NOMO-1 treated with dmso at 0.1 percent for 144 hours (cell line): ENCODE data around the gene STXBP1.

Experiments
- DNase-seq: peaks from one replicate; lab custom pipeline; 2025; ENCODE audit not compliant: unreplicated experiment; lab: John Stamatoyannopoulos, UW

STXBP1 gene

DNA sequence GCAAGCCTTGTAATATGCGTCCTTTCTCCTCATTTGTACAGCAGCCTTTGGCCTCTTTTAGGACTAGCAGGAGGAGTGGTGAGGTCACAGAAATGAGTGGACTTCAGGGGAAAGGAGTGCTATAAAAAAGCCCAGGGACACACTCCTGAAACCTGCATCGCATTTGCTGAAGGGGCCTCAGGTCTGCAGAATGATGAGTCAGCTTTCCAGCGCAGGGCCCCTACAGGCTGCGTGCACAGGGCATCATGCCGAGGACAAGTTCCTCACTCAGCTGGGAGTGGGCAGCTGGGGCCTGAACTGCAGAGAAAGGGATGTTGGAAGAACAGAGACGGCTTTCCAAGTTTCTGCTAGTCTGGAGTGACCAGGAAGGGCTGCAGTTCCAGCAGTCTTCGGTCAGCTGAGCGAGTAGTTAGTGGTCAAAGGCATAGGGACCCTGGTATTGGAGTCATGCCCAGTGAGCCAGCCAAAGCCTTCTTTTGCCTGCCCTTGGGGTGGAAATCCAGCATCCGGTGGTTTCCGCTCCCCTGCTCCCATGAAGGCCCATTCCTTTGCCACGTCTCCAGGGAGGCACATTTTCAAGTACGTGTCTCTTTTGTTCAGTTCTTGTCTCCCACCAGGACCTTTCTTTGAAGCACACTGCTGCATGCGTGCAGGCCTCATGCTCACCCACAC lies 77.4 kb downstream of the STXBP1 start:
- no peak for DNase-seq

DNA sequence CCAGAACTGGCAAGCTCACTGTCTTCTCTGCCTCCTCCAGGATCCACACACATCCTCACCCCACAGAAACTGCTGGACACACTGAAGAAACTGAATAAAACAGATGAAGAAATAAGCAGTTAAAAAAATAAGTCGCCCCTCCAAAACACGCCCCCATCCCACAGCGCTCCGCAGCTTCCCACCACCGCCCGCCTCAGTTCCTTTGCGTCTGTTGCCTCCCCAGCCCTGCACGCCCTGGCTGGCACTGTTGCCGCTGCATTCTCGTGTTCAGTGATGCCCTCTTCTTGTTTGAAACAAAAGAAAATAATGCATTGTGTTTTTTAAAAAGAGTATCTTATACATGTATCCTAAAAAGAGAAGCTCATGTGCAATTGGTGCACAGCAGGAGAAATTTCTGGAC lies 78.7 kb downstream of the STXBP1 start:
- DNase-seq, result no peak

GRCh38 chr9:127692071-127692470 lies 80.0 kb downstream of the STXBP1 start:
- no peak for DNase-seq

DNA sequence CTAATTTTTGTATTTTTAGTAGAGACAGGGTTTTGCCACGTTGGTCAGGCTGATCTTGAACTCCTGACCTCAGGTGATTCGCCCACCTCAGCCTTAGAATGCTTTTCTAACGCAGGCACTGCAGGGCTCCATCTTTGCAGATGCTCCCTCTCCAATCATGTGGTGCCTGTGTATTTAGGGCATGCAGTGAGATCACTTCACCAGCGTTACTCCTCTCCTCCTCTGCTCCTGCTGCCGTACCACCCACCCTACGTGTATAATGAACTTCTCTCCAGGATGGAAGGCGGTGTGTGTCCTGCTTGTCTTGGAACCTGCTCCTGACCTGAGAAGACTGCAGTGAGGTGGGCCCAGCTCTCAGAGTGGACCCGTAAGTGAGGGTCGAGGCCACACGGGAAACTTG lies 81.1 kb downstream of the STXBP1 start:
- no peak for DNase-seq

DNA sequence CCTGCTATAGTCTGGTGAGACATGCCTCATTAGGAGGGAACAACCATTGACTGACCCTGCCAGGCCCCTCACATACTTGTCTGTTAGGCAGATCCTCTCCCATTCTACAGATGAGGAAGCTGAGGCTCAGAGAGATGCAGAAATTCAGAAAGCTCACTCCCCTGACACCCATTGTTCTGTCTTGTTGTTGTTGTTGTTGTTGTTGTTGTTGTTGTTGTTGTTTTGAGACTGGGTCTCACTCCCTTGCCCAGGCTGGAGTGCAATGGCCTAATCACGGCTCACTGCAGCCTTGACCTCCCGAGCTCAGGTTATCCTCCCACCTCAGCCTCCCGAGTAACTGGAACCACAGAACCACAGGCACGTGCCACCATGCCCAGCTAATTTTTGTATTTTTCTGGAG lies 81.6 kb downstream of the STXBP1 start:
- no peak for DNase-seq

GRCh38 chr9:127694890-127695720 lies 83.0 kb downstream of the STXBP1 start:
- DNase-seq, result no peak

DNA sequence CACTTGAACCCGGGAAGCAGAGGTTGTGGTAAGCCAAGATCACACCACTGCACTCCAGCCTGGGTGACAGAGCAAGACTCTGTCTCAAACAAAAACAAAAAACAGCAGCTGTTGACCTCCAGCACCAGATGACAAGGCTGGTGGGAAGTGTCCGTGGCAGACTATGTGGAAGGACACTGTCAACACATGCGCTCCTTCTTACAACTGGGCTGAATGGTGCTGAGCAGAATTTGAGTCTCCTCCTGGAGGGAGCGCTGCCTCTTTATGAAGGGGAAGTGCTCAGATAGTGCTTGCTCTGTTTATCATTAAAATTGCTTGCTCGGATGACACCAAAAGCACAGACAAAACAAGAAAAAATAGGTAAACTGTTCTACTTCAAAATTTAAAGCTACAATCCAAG lies 85.5 kb downstream of the STXBP1 start:
- no peak for DNase-seq

DNA sequence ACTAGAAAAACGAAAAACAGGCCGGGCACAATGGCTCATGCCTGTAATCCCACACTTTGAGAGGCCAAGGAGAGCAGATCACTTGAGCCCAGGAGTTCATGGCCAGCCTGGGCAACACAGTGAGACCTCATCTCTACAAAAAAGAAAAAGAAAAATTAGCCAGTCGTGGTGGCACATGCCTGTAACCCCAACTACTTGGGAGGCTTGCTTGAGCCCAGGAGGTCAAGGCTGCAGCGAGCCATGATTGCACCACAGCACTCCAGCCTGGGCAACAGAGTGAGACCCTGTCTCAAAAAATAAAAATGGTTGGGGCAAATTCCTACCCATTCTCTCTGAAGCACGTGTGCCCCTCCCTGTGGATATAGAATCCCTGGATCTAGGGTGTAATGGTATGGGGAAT lies 86.3 kb downstream of the STXBP1 start:
- DNase-seq, result no peak

DNA sequence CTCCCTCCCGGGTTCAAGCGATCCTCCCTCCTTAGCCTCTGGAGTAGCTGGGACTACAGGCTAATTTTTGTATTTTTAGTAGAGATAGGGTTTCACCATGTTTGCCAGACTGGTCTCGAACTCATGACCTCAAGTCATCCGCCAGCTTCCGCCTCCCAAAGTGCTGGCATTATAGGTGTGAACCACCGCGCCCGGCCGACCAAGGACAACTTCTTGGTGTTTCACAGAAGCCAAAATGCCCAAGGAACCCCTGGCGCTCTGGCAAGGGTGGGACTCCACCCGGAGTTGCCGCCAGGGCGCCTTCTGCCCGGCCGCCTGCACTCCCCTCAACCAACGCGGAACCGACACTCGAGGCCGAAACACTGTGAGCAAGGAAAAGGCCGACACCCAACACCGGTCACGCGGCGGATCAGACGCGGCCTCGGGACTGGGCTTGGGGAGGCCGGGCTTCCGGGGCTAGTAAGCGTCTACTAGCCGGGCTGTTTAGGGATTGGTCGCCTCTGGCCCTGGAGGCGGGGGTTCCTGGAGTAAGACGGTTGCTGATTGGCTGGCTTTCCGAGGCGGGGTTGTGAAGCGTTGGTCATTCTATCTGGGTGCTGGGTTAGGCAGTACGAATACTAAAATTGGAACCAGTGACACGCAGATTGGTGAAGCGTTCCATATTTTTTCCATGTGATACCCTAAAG lies 87.1 kb downstream of the STXBP1 start:
- peak; percentile 87 for DNase-seq

DNA sequence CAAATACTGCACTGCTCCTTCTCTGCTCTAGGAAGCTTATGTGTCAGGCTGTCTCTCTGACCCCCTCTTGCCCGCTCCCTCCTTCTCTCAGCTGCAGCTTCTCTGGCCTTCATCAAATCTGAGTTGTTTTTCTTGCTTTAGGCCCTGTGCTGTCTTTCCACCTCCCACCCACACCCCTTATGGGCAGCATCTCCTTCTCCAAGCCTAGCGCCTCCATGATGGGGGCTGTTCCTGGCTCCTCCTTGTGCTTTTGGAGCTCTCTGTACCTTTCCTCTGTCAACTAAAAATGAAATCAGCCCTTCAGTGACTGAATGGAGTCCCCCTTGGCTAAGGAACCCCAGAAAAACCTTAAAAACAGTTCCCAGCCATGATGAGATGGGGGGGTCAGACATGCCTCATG lies 88.1 kb downstream of the STXBP1 start:
- no peak for DNase-seq

DNA sequence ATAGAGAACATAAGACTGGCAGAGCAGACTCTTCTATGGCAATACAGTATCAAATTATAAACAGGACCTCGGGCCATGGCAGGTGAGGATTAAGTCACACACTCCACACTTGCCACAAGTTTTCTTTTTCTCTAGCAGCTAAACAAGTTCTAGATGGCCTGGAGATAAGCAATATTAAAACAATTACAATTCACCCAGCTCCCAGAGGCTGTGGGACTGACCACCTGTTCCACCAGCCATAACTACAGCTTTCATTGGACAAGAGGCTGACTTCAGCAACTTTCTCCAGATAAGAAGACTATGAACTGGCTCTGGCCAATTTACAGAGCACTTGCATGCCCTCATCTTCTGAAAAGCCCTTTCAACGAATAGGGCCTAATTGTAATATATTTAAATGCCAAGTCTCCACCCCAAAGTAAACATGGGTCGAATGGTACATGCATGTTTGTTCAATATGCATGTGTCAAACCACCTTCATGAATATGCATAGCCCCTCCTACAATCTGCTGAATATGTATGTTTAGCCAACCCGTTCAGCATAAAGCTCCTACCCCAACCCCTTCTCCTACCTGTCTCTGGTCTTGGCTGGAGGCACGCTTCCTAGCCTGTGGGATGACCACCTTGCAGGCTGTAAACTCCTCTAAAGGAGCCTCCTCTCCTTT lies 88.6 kb downstream of the STXBP1 start:
- no peak for DNase-seq

DNA sequence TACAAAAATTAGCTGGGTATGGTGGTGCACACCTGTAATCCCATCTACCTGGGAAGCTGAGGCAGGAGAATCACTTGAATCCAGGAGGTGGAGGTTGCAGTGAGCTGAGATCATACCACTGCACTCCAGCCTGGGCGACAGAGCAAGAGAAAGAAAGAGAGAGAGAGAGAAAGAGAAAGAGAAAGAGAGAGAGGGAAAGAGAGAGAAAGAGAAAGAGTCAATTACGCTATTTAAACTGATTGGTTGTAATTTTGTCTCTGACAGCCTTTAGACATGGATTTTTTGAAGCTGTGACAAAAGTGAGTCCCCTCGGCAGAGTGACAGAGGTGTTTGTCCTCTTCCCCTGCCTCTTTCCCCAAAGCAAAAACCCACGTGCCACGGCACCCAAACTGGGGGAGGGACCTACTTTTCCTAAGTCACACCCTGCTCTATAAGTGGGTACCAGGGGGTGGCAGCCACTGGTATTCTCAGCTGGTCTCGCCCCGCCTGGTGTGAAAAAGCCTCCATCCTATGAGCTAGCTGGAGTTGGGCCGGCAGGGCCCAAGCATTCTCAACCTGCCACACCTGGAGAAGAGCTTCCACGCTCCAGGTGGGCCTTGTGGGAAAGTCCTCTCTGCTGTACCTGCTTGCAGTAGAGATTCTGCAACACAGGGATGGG lies 91.3 kb downstream of the STXBP1 start:
- DNase-seq, result no peak

DNA sequence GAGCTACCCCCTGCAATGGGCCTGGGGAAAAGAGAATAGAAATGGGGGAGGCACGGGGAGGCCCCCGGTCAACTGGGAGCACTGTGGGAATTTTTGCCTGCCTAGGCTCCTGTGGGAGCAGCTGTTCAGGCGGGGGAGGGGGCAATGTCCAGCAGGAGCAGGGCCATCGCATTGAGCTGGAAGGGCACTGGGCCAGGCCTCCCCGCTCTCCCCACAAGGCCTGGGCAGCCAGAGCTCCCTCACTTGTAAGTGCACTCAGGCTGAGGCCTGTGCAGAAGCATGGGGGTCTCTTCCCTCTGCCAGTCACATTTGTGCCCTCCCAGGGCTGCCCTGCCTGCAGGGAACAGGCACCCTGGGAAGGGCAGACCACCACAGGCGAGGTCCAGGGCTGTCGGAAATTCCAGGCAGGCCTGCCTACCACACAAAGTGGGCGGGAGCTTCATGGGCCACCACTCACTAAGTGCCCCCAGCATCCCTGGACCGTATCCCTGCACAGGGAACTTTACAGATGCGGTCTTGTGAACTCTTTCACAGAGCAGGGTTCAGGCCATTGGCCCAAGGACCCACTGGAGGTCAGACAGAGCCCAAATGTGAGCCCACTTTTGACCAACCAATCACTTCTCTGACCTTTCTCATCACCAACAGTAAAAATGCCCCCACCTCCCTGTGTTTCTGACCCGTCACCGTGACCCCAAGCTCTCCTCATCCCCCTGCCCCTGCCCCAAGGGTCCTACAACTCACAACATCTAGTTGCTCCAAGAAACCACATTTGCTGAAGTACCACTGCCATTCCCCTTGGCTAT lies 93.7 kb downstream of the STXBP1 start:
- no peak for DNase-seq

- DNase-seq, result no peak
These were observed 94.8 kb downstream of the STXBP1 start, which contains the start of gene CFAP157 for GRCh38 chr9:127706836-127707241. Gene CFAP157 (plus strand): TSS chr9:127706988. CDS start chr9:127707032, 44 bp downstream.

GRCh38 chr9:127707766-127708165 lies 95.7 kb downstream of the STXBP1 start:
- no peak for DNase-seq

GRCh38 chr9:127708952-127709587 lies 97.0 kb downstream of the STXBP1 start:
- no peak for DNase-seq

GRCh38 chr9:127710204-127710783 lies 98.2 kb downstream of the STXBP1 start:
- DNase-seq, result no peak

DNA sequence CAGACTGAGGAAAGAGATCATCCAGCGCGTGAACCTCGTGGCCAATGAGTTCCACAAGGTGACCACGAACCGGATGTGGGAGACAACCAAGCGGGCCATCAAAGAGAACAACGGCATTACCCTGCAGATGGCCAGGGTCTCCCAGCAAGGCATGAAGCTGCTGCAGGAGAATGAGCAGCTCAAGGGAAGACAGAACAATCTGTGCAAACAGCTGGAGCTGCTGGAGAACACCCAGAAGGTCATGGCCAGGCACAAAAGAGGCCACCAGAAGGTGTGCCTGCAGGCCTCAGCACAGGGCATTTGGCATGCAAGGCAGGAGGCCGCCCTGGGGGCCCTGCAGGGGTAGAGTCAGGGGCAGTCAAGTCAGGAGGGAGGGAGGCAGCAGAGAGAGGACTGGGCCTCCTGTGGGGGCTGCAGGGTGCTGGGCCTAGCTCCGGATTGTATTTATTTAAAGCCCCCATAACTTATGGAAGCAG lies 99.2 kb downstream of the STXBP1 start:
- DNase-seq, result no peak

DNA sequence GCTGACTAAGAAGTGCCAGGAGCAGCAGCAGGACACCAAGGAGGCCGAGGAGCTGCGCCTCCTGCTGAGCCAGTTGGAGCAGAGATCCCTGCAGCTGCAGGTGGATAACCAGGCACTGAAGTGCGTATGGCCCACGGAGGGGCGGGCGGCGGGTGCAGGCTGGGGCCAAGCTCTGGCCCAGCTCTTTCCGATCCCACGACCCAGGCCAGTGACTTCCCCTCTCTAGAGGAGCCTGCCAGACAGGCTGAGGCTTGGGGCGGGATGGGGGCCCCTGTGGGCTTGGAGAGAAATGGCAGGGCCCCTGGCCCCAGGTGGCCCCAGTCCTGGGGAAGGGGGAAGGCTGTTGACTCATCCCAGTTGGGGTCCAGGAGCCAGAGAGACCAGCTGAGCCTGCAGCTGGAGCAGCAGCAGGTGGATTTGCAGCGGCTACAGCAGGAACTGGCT lies 99.8 kb downstream of the STXBP1 start:
- no peak for DNase-seq
